ENCODE results near the gene ABCC3.

ABCC3 gene

GRCh38 chr17:50728881-50729765 is 94.4 kb downstream of the ABCC3 start:
- TF ChIP-seq GATA2 (IDR thresholded peaks at IDR 0.05; ENCODE audit: low read depth, low read length) (no peak), GATA3 (IDR thresholded peaks at IDR 0.05; ENCODE audit: low read depth, low read length) (no peak)

GRCh38 chr17:50731575-50732460 is 97.1 kb downstream of the ABCC3 start:
- TF ChIP-seq GATA3 (IDR thresholded peaks at IDR 0.05; ENCODE audit: low read depth, low read length) (no peak), GATA2 (IDR thresholded peaks at IDR 0.05; ENCODE audit: low read depth, low read length) (peak; percentile 52; the same call in 1 of the 2 replicates)

- TF ChIP-seq GATA3 (IDR thresholded peaks at IDR 0.05; ENCODE audit: low read depth, low read length) (no peak), GATA2 (IDR thresholded peaks at IDR 0.05; ENCODE audit: low read depth, low read length) (no peak)
These were observed 100.6 kb downstream of the ABCC3 start for GRCh38 chr17:50735287-50735686.

- TF ChIP-seq GATA3 (IDR thresholded peaks at IDR 0.05; ENCODE audit: low read depth, low read length) (no peak), GATA2 (IDR thresholded peaks at IDR 0.05; ENCODE audit: low read depth, low read length) (no peak)
These were observed 102.5 kb downstream of the ABCC3 start for GRCh38 chr17:50737118-50737698.

GRCh38 chr17:50739098-50739497 is 104.4 kb downstream of the ABCC3 start:
- no peak for TF ChIP-seq GATA2 (IDR thresholded peaks at IDR 0.05; ENCODE audit: low read depth, low read length)
- TF ChIP-seq GATA3 (IDR thresholded peaks at IDR 0.05; ENCODE audit: low read depth, low read length) = no peak
